ENCODE measurements around the gene RFXAP. TPM values are rescaled to one million over a fixed set of nuclear protein-coding genes. Genes with fewer than 3 reads are reported as not detected.

The RFXAP gene
- polyA plus RNA-seq, 1 donor from 2014 or later = 14.2 TPM

DNA sequence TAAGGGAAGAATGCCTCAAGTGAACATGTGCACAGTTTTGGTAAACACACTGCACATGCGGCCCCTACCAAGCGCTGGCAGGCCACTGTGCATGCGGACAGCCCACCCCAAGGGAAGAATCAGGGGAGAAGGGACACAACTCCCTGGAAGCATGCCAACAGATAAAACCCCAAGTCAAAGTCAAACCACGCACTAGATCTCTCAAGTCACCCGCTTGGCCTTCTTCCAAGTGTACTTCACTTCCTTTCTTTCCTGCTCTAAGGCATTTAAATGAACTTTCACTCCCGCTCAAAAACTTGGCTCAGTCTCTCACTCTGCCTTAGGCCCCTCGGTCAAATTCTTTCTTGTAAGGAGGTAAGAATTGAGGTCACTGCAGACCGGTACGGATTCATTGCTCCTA lies 4.6 kb upstream of the RFXAP start:
- H3K4me3 ChIP-seq (ENCODE audit: low read length) = no peak overlapping the region
- no peaks in the 10 kb centered on the region for H3K27me3 ChIP-seq (ENCODE audit: insufficient read depth, low read depth, low read length)
- H3K27ac ChIP-seq (ENCODE audit: low read length) = no peak overlapping the region
- no peak overlapping the region for H2AFZ ChIP-seq (ENCODE audit: low read depth, low read length)
- TF ChIP-seq EP300 (conservative IDR thresholded peaks at IDR 0.05; ENCODE audit: poor library complexity, severe bottlenecking) = no peak
- TF ChIP-seq TAF1 (IDR thresholded peaks at IDR 0.05; ENCODE audit: low read depth) = no peak
- TF ChIP-seq SMC3 (conservative IDR thresholded peaks at IDR 0.05; ENCODE audit: poor library complexity) = no peak
- TF ChIP-seq EZH2 (IDR thresholded peaks at IDR 0.05; ENCODE audit: borderline replicate concordance, insufficient read depth, low read length, poor library complexity, severe bottlenecking) = no peak
- no peak for TF ChIP-seq MXI1 (conservative IDR thresholded peaks at IDR 0.05; ENCODE audit: poor library complexity, severe bottlenecking)
- TF ChIP-seq, protein P1, sequence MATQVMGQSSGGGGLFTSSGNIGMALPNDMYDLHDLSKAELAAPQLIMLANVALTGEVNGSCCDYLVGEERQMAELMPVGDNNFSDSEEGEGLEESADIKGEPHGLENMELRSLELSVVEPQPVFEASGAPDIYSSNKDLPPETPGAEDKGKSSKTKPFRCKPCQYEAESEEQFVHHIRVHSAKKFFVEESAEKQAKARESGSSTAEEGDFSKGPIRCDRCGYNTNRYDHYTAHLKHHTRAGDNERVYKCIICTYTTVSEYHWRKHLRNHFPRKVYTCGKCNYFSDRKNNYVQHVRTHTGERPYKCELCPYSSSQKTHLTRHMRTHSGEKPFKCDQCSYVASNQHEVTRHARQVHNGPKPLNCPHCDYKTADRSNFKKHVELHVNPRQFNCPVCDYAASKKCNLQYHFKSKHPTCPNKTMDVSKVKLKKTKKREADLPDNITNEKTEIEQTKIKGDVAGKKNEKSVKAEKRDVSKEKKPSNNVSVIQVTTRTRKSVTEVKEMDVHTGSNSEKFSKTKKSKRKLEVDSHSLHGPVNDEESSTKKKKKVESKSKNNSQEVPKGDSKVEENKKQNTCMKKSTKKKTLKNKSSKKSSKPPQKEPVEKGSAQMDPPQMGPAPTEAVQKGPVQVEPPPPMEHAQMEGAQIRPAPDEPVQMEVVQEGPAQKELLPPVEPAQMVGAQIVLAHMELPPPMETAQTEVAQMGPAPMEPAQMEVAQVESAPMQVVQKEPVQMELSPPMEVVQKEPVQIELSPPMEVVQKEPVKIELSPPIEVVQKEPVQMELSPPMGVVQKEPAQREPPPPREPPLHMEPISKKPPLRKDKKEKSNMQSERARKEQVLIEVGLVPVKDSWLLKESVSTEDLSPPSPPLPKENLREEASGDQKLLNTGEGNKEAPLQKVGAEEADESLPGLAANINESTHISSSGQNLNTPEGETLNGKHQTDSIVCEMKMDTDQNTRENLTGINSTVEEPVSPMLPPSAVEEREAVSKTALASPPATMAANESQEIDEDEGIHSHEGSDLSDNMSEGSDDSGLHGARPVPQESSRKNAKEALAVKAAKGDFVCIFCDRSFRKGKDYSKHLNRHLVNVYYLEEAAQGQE (IDR thresholded peaks at IDR 0.05; ENCODE audit: borderline replicate concordance) = no peak
- TF ChIP-seq POLR2AphosphoS5 (IDR thresholded peaks at IDR 0.05) = no peak
- TF ChIP-seq RAD21 (conservative IDR thresholded peaks at IDR 0.05) = no peak
- TF ChIP-seq, protein P2, sequence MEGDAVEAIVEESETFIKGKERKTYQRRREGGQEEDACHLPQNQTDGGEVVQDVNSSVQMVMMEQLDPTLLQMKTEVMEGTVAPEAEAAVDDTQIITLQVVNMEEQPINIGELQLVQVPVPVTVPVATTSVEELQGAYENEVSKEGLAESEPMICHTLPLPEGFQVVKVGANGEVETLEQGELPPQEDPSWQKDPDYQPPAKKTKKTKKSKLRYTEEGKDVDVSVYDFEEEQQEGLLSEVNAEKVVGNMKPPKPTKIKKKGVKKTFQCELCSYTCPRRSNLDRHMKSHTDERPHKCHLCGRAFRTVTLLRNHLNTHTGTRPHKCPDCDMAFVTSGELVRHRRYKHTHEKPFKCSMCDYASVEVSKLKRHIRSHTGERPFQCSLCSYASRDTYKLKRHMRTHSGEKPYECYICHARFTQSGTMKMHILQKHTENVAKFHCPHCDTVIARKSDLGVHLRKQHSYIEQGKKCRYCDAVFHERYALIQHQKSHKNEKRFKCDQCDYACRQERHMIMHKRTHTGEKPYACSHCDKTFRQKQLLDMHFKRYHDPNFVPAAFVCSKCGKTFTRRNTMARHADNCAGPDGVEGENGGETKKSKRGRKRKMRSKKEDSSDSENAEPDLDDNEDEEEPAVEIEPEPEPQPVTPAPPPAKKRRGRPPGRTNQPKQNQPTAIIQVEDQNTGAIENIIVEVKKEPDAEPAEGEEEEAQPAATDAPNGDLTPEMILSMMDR (IDR thresholded peaks at IDR 0.05; ENCODE audit: poor library complexity, severe bottlenecking) = no peak
- H3K9me2 ChIP-seq (ENCODE audit: insufficient read depth, low read length) = no peaks in the 10 kb centered on the region
- H3K36me3 ChIP-seq (ENCODE audit: insufficient read depth, low read length) = no peaks in the 10 kb centered on the region
- no peak overlapping the region for H3K9ac ChIP-seq (ENCODE audit: low read length)
- no peaks in the 10 kb centered on the region for H3K9me3 ChIP-seq (ENCODE audit: low read length)
- H4K20me1 ChIP-seq (ENCODE audit: insufficient read depth) = no peaks in the 10 kb centered on the region
- H3F3A ChIP-seq (ENCODE audit: insufficient read depth, low read length, poor library complexity, severe bottlenecking) = no peaks in the 10 kb centered on the region
- no peak overlapping the region for H3K4me2 ChIP-seq (ENCODE audit: low read length)
- no peaks in the 10 kb centered on the region for H3K79me2 ChIP-seq (replicated peaks; ENCODE audit: insufficient read depth, low read length)

DNA sequence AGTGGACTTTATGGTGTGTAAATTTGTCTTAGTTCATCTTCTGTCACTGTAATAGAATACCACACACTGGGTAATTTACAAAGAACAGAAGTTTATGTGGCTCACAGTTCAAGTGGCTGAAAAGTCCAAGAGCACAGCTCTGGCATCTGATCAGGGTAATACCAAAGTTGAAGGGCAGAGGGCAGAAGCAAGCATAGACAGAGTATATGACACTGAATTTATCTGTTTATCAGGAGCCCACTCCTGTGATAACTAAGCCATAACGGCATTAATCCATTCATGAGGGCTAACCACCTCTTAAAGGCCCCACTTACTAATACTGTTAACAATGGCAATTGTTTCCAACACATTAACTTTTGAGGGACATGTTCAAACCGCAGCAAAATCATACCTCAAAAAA lies 4.0 kb upstream of the RFXAP start:
- Histone ChIP-seq H3K79me2 (replicated peaks; ENCODE audit: insufficient read depth, low read length) (peaks cover 4% of the 10 kb centered on the region), H3K27me3 (ENCODE audit: insufficient read depth, low read depth, low read length) (no peaks in the 10 kb centered on the region), H3K36me3 (ENCODE audit: insufficient read depth, low read length) (no peaks in the 10 kb centered on the region), H3K27ac (ENCODE audit: low read length) (no peak overlapping the region), H4K20me1 (ENCODE audit: insufficient read depth) (no peaks in the 10 kb centered on the region), H3F3A (ENCODE audit: insufficient read depth, low read length, poor library complexity, severe bottlenecking) (no peaks in the 10 kb centered on the region), H2AFZ (ENCODE audit: low read depth, low read length) (no peak overlapping the region), H3K9ac (ENCODE audit: low read length) (no peak overlapping the region), H3K9me3 (ENCODE audit: low read length) (no peaks in the 10 kb centered on the region), H3K4me3 (ENCODE audit: low read length) (no peak overlapping the region), H3K9me2 (ENCODE audit: insufficient read depth, low read length) (no peaks in the 10 kb centered on the region), H3K4me2 (ENCODE audit: low read length) (no peak overlapping the region)
- no peak for TF ChIP-seq POLR2AphosphoS5 (IDR thresholded peaks at IDR 0.05)
- no peak for TF ChIP-seq TAF1 (IDR thresholded peaks at IDR 0.05; ENCODE audit: low read depth)
- no peak for TF ChIP-seq EZH2 (IDR thresholded peaks at IDR 0.05; ENCODE audit: borderline replicate concordance, insufficient read depth, low read length, poor library complexity, severe bottlenecking)
- TF ChIP-seq EP300 (conservative IDR thresholded peaks at IDR 0.05; ENCODE audit: poor library complexity, severe bottlenecking) = no peak
- TF ChIP-seq, protein P2 (IDR thresholded peaks at IDR 0.05; ENCODE audit: poor library complexity, severe bottlenecking) = peak; percentile 27
- TF ChIP-seq, protein P1 (IDR thresholded peaks at IDR 0.05; ENCODE audit: borderline replicate concordance) = no peak
